HG03378 (cell line): ENCODE results near the gene AFAP1.

Source experiments
- ATAC-seq: cut with Tn5 transposase; IDR thresholded peaks from one replicate; pipeline ENCODE4 v1.9.1; 2021; ENCODE audit warnings: mild to moderate bottlenecking, moderate library complexity; ENCODE audit not compliant: unreplicated experiment

AFAP1 gene

DNA sequence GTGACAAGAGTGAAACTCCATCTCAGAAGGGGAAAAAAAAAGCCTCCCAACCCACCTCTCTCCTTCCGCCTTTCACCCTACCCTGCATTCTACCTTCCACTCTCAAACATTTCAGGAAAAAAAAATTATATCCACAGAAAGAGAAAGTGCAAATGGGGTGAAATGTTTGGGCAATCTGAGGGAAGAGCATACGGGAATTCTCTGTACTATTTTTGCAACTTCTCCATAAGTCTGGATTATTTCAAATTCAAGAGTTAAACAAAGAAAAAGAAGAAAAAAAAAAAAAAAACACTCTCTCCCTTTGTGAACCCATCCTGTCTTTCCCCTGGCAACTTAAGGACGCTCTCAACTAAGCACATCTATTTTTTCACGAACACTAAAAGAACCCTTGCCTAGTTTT is 41.3 kb downstream of the AFAP1 start:
- no peak for ATAC-seq

DNA sequence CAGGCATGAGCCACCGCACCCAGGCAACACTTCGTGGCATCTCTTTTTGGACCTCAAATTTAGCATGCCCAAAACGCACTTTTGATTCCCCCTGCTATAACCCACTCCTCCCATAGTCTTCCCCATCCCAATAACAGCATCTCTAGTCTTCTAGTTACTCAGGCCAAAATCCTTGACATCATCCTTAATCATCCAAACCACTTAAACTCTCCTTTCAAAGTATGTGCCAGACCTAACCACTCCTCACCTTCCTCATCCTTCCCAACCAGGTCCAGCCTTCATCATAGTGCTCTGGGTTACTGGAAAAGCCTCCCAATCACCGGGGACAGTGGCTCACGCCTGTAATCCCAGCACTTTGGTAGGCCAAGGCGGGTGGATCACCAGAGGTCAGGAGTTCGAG is 41.9 kb downstream of the AFAP1 start:
- ATAC-seq, result no peak

DNA sequence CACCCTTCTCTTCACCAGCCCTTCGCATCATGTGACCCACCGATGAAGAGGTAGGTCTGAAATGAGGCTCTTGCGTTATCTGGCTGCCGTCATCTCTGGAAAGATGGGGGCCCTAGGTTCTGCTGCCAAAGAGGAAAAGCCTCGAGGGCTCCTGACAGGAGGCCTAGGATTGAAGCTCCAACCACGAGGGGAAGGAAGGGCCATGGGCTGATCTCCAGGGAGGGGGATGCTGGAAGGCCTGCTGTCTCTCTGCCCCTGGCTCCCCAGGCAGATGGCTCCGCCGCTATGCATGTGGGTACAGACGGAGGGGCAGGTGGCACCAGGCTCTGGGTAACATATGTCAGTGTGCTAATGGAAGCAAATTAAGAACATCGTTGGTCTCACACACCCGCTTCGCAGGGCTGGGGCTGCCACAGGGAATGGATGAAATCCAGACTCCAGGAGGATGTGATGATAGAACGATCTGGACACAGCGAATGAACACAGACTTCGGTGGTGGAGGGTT is 44.9 kb downstream of the AFAP1 start:
- ATAC-seq, result no peak

DNA sequence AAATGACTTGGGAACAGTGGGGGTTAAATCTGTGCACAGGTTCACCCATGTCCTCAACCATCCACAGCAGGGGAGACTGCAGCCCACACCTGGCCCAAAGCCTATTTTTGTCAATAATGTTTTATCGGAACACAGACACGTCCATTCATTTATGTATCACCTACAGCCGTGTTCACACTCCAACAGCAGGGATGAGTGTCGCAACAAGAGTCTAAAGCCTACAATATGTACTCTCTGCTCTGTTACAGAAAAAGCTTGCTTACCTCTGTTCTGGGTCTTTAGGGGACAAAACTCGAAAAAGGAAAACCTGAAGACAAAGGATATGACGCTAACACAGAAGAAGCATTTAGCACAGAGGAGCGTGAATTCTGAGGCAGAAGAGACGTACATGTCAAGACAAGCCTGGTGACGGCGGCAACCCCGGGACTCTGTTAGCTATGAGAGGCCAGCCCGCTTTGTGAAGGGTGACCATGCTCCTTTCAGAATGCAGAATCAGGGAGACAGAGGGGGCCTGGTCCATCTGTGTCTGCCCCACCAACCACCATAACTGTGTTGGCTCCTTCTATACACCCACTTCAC is 45.5 kb downstream of the AFAP1 start:
- no peak for ATAC-seq

DNA sequence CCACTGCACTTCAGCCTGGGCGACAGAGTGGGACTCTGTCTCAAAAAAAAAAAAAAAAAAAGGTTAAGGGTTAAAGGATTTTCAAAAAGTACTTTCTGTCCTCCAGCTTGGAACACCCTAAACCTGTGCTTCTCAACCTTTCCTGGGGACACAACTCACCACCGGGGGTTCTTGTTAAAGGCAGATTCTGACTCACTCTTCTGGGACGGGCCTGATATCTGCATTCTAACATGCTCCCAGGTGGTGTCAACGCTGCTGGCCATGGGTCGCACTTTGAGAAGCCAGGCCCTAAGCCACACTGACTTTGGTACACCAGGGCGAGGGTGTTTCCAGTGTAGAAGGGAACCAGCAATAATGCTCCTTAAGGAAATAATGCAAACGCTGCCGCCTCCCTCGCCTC is 46.1 kb downstream of the AFAP1 start:
- no peak for ATAC-seq

DNA sequence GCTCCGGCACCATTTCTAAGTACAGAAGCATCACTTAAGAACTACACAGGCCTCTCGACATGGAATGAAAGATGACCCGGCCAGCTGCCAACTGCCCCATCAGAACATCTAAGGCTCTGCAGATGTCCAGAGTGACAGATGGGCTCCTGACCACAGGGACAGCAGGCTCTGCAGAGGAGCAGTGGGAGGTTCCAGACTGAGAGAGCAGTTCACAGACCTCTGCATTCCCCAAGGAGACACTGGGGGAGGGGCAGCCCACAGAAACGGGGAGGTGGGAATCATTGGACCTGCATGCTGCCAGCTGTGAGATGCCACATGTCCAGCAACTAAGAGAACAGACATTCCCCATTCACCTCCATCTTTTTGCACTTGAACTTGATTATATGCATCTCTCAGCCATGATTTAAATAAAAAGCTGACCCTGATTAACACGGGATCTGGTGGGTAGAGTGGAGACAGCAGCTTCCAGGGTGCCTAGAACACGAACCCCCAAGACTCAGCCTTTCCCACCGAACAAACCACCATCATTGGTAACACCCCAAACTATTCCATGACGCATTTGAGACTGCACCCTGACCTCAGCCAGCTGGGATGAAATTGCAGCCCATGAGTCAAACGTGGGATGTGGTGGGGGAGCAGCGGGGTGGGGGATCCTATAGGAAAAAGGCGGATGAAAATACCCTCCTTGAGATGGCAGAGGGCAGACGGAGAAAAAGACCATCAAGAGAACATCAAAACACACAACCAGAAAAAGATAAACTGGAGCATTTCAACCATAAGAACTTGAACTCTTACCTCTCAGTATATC is 47.2 kb downstream of the AFAP1 start:
- no peak for ATAC-seq

DNA sequence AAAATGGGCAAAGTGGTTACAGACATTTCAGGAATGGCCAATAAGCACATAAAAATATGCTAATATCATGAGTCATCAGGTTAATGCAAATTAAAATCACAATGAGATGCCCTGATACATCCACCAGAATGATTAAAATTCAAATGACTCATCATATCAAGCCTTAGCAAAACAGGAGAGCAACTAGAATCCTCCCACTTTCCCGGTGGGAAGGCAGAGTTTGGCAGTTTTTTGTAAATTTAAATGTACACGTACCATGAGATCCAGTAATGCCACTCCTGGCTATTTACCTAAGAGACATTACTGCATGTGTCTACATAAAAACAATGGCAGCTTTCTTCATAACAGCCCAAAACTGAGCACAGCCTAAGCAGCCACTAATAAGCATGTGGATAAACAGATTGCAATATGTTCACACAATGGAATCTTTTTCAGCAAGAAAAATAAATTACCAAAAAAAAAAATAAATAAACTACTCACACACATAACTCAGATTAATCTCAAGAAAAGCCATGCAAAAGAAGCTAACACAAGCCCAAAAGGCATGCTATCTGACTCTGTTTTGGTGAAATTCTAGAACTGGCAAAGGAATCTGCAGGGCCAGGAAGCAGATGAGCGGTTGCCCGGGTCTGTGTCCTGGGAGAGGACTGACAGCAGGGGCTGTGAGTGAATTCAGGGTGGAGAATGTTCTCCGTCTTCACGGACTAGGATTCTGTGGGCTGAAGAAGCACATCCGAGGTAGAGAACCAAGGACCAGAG is 48.8 kb downstream of the AFAP1 start:
- ATAC-seq, result no peak

DNA sequence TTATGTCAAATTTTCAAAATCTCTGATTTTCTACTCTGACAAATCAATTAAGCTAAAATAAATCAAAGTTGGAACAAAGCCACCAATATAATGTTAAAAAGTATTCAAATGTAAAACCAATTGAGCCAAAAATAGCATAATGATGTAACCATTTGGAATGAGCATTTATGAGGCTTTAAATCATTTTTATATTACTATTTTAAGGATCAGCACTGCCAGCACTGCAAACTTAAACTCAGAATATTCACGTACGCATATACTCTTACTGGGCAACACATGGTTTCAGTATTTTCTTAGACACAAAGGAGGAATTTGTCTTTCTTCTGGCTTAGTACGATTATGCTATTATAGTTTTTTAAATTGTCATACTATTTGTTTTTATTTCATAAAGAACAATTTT is 52.2 kb downstream of the AFAP1 start:
- no peak for ATAC-seq

DNA sequence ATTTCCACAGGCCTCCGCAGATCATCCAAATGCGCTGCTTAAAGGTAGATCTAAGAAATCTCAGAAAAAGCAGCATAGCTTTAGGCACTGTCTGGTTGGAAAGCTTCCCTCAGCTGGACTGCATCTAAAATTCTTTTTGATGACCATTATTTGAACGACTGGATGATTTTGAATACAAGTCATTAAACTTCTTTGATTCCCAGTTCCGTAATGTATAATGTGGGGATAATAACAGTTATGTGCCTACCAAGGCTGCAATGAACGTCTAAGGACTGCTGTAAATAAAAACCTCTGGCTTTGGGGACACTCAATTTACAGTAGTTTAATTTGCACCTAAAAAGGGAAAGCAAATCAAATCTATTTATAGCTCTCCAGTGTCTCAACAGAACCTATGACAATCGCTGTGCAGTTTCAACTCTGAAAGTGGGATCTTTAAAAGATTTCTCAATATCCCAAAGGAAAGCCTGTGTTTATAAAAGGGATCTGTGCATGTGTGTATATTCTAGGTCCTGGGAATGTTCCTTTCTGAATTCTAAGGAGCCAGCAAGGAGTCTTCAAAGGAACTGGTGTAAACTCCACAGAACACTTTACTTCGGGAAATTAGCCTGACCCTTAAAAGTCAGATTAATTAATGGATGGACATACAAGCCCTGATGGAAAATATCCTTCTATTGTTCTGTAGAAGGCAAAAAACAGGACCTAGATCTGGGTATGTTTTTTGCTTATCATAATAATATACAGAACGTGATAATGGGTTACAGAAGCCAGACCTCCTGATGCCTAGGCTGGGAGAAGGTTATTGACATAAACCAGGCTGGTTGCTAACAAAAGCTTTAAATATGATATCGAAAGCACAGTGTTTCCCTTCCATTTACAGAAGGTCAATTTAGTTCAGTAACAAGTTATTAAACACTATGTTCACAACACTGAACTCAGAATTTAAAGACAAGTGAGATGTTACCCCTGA is 53.4 kb downstream of the AFAP1 start:
- no peak for ATAC-seq

DNA sequence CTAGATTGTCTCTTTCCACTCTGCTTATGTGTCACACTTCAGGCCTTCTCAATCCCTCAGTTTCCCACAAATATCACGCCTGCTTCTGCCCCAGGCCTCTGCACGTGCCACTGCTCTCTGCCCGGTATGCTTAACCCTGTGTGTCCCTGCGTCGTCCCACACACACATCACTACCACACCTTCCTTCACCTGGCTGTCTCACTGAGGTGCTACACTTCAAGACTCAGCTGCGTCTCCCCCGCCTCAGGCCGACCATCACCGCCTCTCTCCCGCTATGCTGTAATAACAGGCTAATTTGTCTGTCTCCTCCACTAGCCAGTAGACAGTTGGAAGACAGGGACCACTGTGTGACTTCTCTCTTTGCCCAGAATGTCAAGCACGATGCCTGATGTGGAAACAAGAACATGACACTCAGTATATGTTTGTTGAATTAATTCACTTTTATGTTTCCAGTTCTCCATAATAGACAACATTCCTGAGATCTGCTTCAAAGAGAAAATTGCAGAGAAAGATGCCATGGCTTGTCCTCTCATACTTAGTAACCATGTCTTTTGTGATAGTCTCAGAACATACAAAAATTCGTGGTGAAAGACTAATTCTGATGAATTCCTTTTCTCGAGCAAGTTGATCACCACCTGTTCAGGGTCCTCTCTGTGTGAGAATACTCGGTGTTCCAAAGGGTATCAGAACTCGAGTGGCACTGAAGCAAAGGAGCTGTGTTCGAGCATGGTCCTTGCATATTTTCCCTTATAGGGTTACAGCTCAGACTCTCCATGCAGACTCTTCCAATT is 54.2 kb downstream of the AFAP1 start:
- no peak for ATAC-seq

DNA sequence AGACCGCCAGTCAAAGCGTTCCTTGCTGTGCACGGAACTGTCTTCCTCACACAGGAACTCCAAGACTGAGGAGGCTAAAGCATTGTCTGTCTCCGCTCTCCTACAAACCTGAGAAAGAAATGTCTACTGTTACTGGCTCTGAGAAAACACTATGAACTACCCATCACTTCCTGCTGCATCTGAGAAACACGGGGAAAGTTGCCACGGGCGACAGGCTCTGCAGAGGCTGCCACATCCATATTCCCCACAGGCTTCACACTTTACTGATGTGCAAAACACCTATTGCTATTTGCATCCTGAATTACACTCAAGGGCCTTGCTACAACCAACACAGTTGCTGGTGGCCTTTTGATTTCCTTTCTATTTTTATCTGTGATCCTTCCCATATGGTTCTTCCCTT is 59.0 kb downstream of the AFAP1 start:
- ATAC-seq, result no peak

DNA sequence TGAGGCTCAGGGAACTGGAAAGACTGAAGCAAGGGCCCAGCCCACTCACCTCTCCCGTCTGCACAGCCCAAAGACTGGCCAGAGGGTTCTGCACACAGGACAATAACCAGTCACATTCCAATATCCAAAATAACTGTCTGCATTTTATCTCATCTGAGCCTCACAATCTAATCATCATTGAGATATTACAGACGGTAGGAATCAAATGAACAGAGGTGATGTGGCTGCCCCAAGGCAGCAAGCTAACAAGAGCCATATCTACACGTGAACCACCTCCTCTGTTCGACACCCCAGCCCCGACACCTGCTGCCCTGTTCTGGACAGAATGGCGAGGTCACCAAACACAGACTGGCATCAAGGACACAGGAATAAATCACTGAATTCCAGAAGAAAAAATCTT is 60.5 kb downstream of the AFAP1 start:
- ATAC-seq, result no peak

DNA sequence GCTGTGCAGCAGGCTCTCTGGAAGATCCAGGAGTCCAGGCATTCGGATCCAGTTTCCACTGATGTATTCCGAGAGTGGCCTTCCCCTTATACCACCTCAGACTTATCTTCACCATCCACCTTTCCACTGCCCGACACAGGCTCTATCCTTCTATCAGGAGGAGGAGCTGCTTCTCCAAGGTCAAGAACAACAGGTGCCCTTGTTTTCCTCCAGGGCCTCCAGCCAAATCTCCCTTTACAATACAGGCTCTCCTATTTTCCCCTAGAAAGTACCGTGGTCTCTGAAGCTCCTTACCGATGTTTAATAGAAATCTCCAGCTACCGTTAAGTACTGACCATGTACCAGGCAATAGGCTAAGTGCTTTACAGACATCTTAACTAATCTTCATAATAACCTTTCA is 61.3 kb downstream of the AFAP1 start:
- ATAC-seq, result no peak

DNA sequence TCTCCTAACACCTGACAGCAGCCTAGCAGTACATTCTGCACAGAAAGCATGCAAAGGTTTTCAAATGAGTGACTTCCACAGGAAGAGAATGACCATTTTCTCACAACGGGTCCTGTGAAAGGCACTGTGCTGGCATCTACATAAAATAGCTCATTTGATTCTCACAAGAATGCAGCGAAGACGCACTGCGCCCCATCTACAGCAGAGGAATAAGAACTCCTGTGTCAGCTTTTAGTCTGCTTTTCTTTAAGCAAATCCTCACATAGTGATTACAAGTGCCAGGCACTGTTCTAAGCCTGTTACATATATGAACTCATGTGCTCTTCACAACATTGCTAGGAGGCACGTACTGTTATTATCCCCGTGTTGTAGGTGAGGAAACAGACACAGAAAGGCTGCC is 62.5 kb downstream of the AFAP1 start:
- no peak for ATAC-seq

DNA sequence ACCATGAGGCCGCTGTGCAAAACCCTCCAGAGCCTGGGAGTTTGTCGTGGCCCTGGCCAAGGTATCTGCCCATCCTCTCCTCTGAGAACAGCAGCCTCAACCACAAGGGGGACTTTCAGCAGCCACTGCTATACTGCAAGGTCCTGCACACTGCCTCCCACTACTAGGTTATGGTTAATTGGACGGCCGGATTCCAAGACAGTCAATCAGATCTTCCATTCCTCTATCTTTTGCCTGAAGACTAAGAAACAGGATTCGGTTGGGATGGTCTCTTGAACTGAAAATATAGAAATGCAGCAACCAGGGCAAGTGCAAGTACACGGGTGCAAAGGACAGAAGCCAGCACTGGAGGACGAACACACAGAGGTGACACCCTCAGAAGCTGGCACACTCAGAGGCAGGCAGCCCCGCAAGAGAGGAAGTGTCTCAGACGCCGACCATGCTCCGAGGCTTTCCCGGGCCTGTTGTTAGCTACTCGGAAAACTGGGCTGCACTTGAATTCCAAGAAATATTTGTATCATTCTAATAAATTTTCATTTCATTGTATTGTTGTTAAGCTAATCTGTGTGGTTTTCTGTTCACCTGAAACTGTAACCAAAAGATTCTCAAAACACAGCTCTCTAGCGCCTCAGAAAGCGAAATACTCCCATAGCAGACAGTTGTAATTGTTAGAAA is 63.3 kb downstream of the AFAP1 start:
- no peak for ATAC-seq

DNA sequence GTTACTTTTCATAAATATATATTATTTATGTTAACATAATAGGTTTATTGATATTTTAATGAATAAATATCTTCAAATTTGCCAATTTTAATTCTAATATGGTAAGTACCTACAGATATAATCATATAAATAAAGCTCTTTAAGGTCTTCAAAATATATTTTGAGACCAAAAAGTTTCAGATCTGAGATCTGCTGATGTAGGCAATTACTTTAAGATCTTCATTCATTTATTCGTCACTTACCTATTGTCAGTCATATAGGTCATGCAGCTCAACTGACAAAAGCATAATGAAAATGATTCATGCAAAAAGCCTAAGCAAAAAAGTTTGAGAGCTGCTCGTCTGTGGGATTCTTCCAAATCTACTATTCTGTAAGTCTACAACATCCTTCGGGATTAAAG is 64.8 kb downstream of the AFAP1 start:
- no peak for ATAC-seq

DNA sequence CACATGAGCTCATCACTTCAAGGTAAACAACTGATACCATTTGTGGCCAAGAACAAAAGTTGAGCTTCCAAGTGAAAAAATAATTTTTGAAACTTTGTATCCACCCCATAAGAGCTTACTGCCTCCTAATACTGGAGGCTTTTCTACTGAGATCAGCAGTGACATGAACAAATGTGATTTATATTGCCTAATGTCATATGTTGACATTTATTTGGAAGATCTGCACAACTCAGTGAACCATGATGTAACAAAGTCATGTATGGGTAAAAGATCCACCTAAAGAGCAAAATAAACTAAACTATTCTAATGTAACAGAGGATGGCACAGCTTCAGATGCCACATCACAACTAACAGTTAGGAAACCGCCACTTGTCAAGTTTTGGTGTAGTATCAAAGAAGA is 65.8 kb downstream of the AFAP1 start:
- ATAC-seq, result no peak

DNA sequence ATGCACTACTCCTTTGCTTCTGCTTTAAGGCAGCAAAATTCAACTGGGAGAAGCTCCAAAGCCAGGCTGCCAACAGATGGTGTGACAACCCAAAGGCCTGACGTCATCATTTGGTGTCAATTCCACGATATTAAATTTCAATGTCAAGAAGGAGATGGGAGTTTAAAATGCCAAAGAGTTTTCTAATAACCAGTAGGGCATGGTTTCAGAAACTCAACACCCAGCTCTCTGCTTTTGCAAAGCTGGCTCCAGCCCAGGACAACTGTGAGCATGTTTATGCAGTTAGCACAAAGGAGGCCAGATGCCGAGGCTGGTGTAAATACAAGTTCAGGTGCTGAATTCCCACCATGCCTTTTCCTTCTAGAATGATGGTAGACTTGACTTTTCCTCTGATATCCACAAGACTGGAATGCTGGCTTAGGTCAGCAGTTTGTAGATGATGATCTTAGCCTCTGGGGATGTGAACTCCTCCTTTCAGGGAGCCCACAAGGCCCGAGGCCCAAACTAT is 67.3 kb downstream of the AFAP1 start:
- ATAC-seq, result no peak

DNA sequence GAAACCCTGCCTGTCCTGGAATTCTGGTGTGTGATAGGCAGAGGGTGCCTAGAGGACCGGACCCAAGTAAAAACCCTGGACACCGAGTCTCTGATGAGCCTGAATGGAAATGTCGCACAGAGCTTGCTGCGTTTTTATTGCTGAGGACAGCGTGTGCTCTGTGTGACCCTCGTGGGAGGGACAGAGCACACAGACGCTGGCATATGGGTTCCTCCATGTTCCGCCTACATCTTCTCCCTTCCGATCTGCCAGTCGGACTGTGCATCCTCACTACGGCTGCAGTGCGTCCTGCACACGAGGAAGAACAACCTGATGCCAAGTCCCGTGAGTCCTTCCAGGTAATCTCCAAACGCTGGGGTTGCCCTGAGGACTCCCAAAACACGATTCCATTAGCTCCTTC is 68.3 kb downstream of the AFAP1 start:
- no peak for ATAC-seq
